Esophagus muscularis mucosa (tissue), 3 donors: ENCODE data around the gene QRICH1.

Experiments used
- EP300 ChIP-seq: sonication (generic); formaldehyde crosslinking; IDR thresholded peaks from one replicate; pipeline ENCODE4 v1.6.1; 2017; ENCODE audit warnings: antibody characterized with exemption
- POLR2A ChIP-seq: fragments of 450-650 bp; IDR thresholded peaks from one replicate; pipeline ENCODE4 v1.6.1; 2017; ENCODE audit warnings: antibody characterized with exemption, moderate library complexity, mild to moderate bottlenecking, low read depth
- POLR2AphosphoS5 ChIP-seq, 2 donors: sonication (generic); formaldehyde crosslinking; IDR thresholded peaks; one replicate each; pipeline ENCODE4 v1.6.1; 2017; ENCODE audit warnings: antibody characterized with exemption in 2 of 2

DNA sequence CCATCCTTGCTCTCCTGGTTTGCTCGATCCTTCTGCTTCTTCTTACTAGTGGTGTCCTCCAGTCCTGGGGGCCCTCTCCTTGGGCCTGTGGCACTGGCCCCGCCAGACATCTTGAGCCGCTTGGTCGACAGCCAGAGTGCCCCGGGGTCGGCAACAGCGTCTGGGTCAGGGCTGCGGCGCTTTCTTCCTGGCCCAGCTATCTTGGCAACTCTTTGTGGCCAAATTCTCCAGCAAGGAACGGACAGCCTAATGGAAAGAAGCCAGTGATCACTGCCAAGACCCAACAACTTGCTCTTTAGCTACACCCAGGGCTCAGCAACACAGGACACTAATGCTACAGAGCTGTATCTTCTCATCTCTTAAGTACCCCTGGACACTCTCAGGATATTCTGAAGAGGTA, 25.2 kb upstream of the QRICH1 start:
- no peak for TF ChIP-seq EP300
- no peak for TF ChIP-seq POLR2A
- no peak for TF ChIP-seq POLR2AphosphoS5 (IDR thresholded peaks at IDR 0.05)
